Neutrophil (primary cell): ENCODE measurements around the gene ERCC6L2.

ENCODE experiments used
- H3K27ac ChIP-seq: fragments of 200-600 bp; sonication (generic); 2 replicates; pipeline ENCODE4 v1.5.1; 2016; ENCODE audit warnings: mild to moderate bottlenecking, moderate library complexity
- H3K27me3 ChIP-seq: fragments of 200-600 bp; sonication (generic); 2 replicates; pipeline ENCODE4 v1.6.0; 2016; ENCODE audit warnings: mild to moderate bottlenecking
- H3K36me3 ChIP-seq: fragments of 200-600 bp; sonication (generic); 2 replicates; pipeline ENCODE4 v1.5.1; 2017
- H3K4me1 ChIP-seq, 2 experiments: fragments of 200-600 bp in 1 of 2; sonication (generic) in 1 of 2; 1 replicate in 1 of 2; 2 replicates in 1 of 2; pipeline versions ENCODE4 v1.5.1 to v1.6.1; 2013 to 2016; ENCODE audit warnings: low read depth in 1 of 2, low read length in 1 of 2, mild to moderate bottlenecking in 1 of 2, moderate library complexity in 1 of 2; ENCODE audit not compliant: control insufficient read depth in 1 of 2, insufficient read depth in 1 of 2
- H3K4me3 ChIP-seq, 2 experiments: fragments of 200-600 bp in 1 of 2; sonication (generic) in 1 of 2; 1 replicate in 1 of 2; 2 replicates in 1 of 2; pipeline ENCODE4 v1.5.1; 2013 to 2016; ENCODE audit warnings: low read depth in 1 of 2, low read length in 1 of 2, mild to moderate bottlenecking in 1 of 2, moderate library complexity in 1 of 2
- H3K9me3 ChIP-seq: fragments of 200-600 bp; sonication (generic); 2 replicates; pipeline ENCODE4 v1.5.1; 2016
- CTCF ChIP-seq: fragments of 200-600 bp; sonication (generic); IDR thresholded peaks from 2 replicates; pipeline ENCODE4 v1.5.1; 2016; ENCODE audit warnings: antibody characterized with exemption

The ERCC6L2 gene

DNA sequence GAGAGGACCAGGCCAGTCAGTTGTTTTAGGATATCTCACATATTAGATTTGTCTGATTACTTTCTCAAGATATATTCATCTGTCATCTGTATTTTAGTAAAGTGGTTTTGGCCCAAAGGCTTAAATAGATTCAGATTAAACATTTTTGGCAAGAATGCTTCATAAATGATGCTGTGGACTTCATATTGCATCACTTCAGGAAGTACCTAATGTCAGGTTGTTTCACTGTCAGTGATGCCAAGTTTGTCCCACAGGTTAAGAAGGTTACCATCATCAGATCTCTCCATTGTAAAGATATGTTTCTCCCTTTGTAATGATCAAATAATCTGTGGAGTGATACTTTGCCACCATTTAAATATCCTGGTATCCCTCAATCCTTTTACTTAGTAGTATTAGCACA lies 37.3 kb downstream of the ERCC6L2 start:
- Histone ChIP-seq H3K9me3 (no peaks in the 10 kb centered on the region), H3K4me1 (no peaks in the 10 kb centered on the region), H3K27me3 (no peaks in the 10 kb centered on the region), H3K27ac (no peak overlapping the region), H3K36me3 (peaks cover 10% of the 10 kb centered on the region), H3K4me3 (no peak overlapping the region)
- TF ChIP-seq CTCF: no peak

DNA sequence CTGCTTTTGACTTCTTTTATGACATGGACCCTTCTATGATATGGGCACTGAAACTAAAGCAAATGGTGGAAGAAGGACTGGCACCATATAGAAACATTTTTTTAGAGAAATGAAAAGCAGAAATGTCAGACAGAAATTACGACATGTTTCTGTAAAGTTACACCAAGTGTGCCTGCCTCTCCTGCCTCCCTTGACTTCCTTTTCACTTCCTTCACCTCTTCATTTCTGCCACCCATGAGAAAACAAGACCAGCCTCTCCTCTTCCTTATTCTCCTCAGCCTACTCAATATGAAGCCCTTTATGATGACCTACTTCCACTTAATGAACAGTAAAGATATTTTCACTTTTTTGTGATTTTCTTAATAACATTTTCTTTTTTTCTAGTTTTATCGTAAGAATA lies 44.5 kb downstream of the ERCC6L2 start:
- TF ChIP-seq CTCF: no peak
- H3K36me3 ChIP-seq: peaks cover 13% of the 10 kb centered on the region

DNA sequence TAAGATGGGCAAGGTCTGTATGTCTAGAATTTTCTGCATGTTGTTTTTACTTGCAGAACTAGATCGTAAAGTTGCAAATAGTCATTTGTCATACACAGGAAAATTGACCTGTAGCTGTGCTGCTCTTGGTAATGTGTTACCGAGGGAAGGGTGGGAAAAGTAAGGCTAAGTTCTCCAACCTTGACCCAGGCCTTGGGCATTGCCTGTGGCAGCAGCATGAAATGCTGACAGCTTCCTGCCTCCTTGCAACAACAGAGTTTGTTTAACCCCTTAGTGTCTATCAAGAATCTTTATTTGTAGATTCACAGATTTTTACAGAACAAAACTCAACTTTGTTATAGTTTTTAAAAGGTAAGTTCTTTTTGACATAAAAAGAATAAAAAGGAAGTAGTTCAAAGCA lies 48.3 kb downstream of the ERCC6L2 start:
- no peak for TF ChIP-seq CTCF
- peaks cover 15% of the 10 kb centered on the region for H3K36me3 ChIP-seq

More for the DNA sequence above, 44.5 kb downstream of the ERCC6L2 start:
- no peaks in the 10 kb centered on the region for H3K27me3 ChIP-seq
- peaks cover 26 to 31% of the 10 kb centered on the region in 2 experiments for H3K4me1 ChIP-seq
- peak overlapping the region in 1 of 2 experiments; percentile 13 for H3K4me3 ChIP-seq
- H3K27ac ChIP-seq: peak overlapping the region; percentile 80
- H3K9me3 ChIP-seq: no peaks in the 10 kb centered on the region

GRCh38 chr9:95924987-95925386 lies 49.5 kb downstream of the ERCC6L2 start:
- Histone ChIP-seq H3K4me1 (peaks cover 12 to 17% of the 10 kb centered on the region in 2 experiments), H3K9me3 (no peaks in the 10 kb centered on the region), H3K27ac (no peak overlapping the region), H3K36me3 (peaks cover 25% of the 10 kb centered on the region), H3K27me3 (no peaks in the 10 kb centered on the region), H3K4me3 (no peak overlapping the region)
- TF ChIP-seq CTCF: no peak

More for the DNA sequence above, 48.3 kb downstream of the ERCC6L2 start:
- no peak overlapping the region for H3K27ac ChIP-seq
- H3K27me3 ChIP-seq: no peaks in the 10 kb centered on the region
- peaks cover 24 to 26% of the 10 kb centered on the region in 2 experiments for H3K4me1 ChIP-seq
- H3K4me3 ChIP-seq: no peak overlapping the region
- H3K9me3 ChIP-seq: no peaks in the 10 kb centered on the region

DNA sequence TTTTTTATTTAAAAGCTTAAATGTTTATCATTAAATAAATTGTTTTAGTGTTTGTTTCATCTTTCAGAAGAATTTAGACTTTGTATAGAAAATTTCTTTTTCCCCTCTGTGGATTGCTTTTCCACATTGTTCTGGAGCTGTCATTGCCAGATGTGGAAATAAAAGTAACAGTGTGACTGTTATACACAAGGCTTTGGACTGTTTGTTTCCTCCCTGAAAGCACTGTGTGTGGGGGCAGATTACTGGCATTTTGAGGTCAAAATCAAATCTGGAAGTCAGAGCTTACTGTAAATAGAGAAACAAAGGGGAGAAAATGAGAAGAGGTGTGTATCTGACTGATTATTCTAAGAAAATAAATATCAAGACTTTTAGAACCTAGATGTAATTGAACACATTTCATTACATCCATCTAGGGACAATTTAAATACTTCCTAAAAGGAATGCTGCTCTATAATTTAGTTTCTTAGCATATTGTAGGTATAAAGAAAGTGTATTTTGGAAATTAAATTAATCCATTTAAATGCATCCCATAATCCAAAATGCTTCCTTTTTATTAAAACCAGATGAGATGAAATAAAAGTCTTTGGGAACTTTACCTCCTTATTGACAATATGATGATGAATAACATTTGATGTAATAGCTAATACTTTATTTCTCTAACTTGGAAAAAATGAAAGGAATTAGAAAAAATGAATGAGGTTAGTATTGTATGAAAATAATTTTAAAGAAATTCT lies 51.9 kb downstream of the ERCC6L2 start:
- TF ChIP-seq CTCF: no peak
- H3K36me3 ChIP-seq: peaks cover 28% of the 10 kb centered on the region
- no peak overlapping the region for H3K27ac ChIP-seq
- H3K9me3 ChIP-seq: no peaks in the 10 kb centered on the region
- no peaks in the 10 kb centered on the region for H3K27me3 ChIP-seq
- H3K4me3 ChIP-seq: no peak overlapping the region
- peaks cover 3 to 4% of the 10 kb centered on the region in 2 experiments for H3K4me1 ChIP-seq
